ENCODE results near the gene CNOT8. TPM values are rescaled to one million over a fixed set of nuclear protein-coding genes. Genes with fewer than 3 reads are reported as not detected.

Gene CNOT8
- total RNA-seq, 1 donor from 2014 or later = 53.1 TPM

- H3K9me3 Mint-ChIP-seq = no peaks in the 10 kb centered on the region
- H3K36me3 Mint-ChIP-seq (ENCODE audit: low read depth) = peaks cover 5% of the 10 kb centered on the region
- no peak overlapping the region for H3K4me3 Mint-ChIP-seq
- H3K27ac Mint-ChIP-seq (ENCODE audit: unreplicated experiment) = no peak overlapping the region
- no peaks in the 10 kb centered on the region for H3K4me1 Mint-ChIP-seq
- H3K27me3 Mint-ChIP-seq (ENCODE audit: low read depth) = no peaks in the 10 kb centered on the region
- no peak for TF ChIP-seq CTCF (conservative IDR thresholded peaks at IDR 0.05)
- DNase-seq (ENCODE audit: low read depth, low spot score) = no peak
These were observed 58.4 kb downstream of the CNOT8 start for GRCh38 chr5:154916874-154917273.

GRCh38 chr5:154917757-154918156, 59.3 kb downstream of the CNOT8 start:
- Mint-ChIP-seq H3K4me3 (no peak overlapping the region), H3K4me1 (no peaks in the 10 kb centered on the region), H3K9me3 (no peaks in the 10 kb centered on the region), H3K27me3 (ENCODE audit: low read depth) (no peaks in the 10 kb centered on the region), H3K27ac (ENCODE audit: unreplicated experiment) (no peak overlapping the region), H3K36me3 (ENCODE audit: low read depth) (peaks cover 5% of the 10 kb centered on the region)
- no peak for DNase-seq (ENCODE audit: low read depth, low spot score)
- no peak for TF ChIP-seq CTCF (conservative IDR thresholded peaks at IDR 0.05)

GRCh38 chr5:154923441-154924430, 65.3 kb downstream of the CNOT8 start:
- Mint-ChIP-seq H3K36me3 (ENCODE audit: low read depth) (peaks cover 11% of the 10 kb centered on the region), H3K4me1 (no peaks in the 10 kb centered on the region), H3K27me3 (ENCODE audit: low read depth) (no peaks in the 10 kb centered on the region), H3K9me3 (no peaks in the 10 kb centered on the region), H3K27ac (ENCODE audit: unreplicated experiment) (no peak overlapping the region), H3K4me3 (no peak overlapping the region)
- no peak for DNase-seq (ENCODE audit: low read depth, low spot score)
- TF ChIP-seq CTCF (conservative IDR thresholded peaks at IDR 0.05) = no peak

Small RNA genes within 50 kb of the gene (microRNA-seq; reads per million reads assigned to microRNA genes)
- not detected for gene MIR378H

Other genes starting within 250 kb of the CNOT8 start
- 230 and 231 TPM in 2 replicates for gene LARP1, start 103.2 kb upstream of the CNOT8 start, total RNA-seq
- 2.7 and 2.9 TPM in 2 replicates for gene FAXDC2, start 8.0 kb upstream of the CNOT8 start, total RNA-seq
- gene GEMIN5, start 79.6 kb downstream of the CNOT8 start, total RNA-seq = 34.3 and 35.3 TPM in 2 replicates
- 59.5 and 62.4 TPM in 2 replicates for gene MRPL22, start 82.4 kb downstream of the CNOT8 start, total RNA-seq
- not detected in 2 replicates for gene KIF4B, start 155.1 kb downstream of the CNOT8 start, total RNA-seq